Left forelimb (tissue), 1 donor: ENCODE results near the gene SDF2.
"Not testable (repeated sequence)": the region's sequence is repeated elsewhere in the genome, so short reads cannot be mapped to it uniquely, and the experiment has no call there.

ENCODE experiments used
- DNase-seq: peaks from one replicate; pipeline ENCODE4 v3.0.0-alpha.2; 2018; ENCODE audit warnings: low spot score

SDF2 gene

GRCh38 chr17:28684963-28685362 is 23.3 kb upstream of the SDF2 start:
- DNase-seq, result no peak

GRCh38 chr17:28682655-28683054 is 20.9 kb upstream of the SDF2 start:
- DNase-seq, result no peak

- no peak for DNase-seq
Observed at GRCh38 chr17:28675980-28676379, 14.3 kb upstream of the SDF2 start.

GRCh38 chr17:28675490-28675889 is 13.8 kb upstream of the SDF2 start:
- DNase-seq, result no peak

- DNase-seq, result no peak
Observed at GRCh38 chr17:28669918-28670317, 8.2 kb upstream of the SDF2 start.

GRCh38 chr17:28667870-28668269 is 6.2 kb upstream of the SDF2 start:
- DNase-seq, result no peak

GRCh38 chr17:28665994-28666393 is 4.3 kb upstream of the SDF2 start:
- DNase-seq, result no peak

GRCh38 chr17:28663723-28664122 is 2.0 kb upstream of the SDF2 start:
- no peak for DNase-seq

- no peak for DNase-seq
Observed at GRCh38 chr17:28662527-28662829, 772 bp upstream of the SDF2 start.

GRCh38 chr17:28659497-28659881 is 2.2 kb downstream of the SDF2 start:
- not testable (repeated sequence) for DNase-seq

- DNase-seq, result not testable (repeated sequence)
Observed at GRCh38 chr17:28658766-28659496, 2.8 kb downstream of the SDF2 start.

- not testable (repeated sequence) for DNase-seq
Observed at GRCh38 chr17:28658342-28658741, 3.4 kb downstream of the SDF2 start.

GRCh38 chr17:28657756-28658155 is 4.0 kb downstream of the SDF2 start:
- no peak for DNase-seq

GRCh38 chr17:28655160-28655559 is 6.5 kb downstream of the SDF2 start:
- no peak for DNase-seq

GRCh38 chr17:28648698-28649097 is 13.0 kb downstream of the SDF2 start:
- DNase-seq, result no peak

- DNase-seq, result no peak
Observed at GRCh38 chr17:28646039-28646754, 15.5 kb downstream of the SDF2 start.

GRCh38 chr17:28645576-28645939 is 16.1 kb downstream of the SDF2 start:
- DNase-seq, result no peak

- peak; percentile 97 for DNase-seq
Observed at GRCh38 chr17:28644787-28645575, 16.7 kb downstream of the SDF2 start, which contains the start of gene BLTP2. Gene BLTP2, minus strand, starts transcription at chr17:28645158. Its CDS starts 102 bp downstream, at chr17:28645056.

- DNase-seq, result peak; percentile 70
Observed at GRCh38 chr17:28643983-28644786, 17.5 kb downstream of the SDF2 start.

GRCh38 chr17:28641579-28641978 is 20.1 kb downstream of the SDF2 start:
- no peak for DNase-seq

GRCh38 chr17:28635506-28635905 is 26.2 kb downstream of the SDF2 start:
- no peak for DNase-seq

GRCh38 chr17:28634206-28634865 is 27.4 kb downstream of the SDF2 start:
- no peak for DNase-seq
